MG63 (cell line): ENCODE results near the gene NCAPD3. TPM values are rescaled to one million over a fixed set of nuclear protein-coding genes. Genes with fewer than 3 reads are reported as not detected.

Experiments used
- DNase-seq: peaks from one replicate; pipeline ENCODE4 v3.0.0-alpha.2; 2020
- H3K27me3 ChIP-seq: fragments of 250-450 bp; sonication (Bioruptor Pico); 2 replicates; pipeline ENCODE4 v1.5.1; 2020; ENCODE audit warnings: mild to moderate bottlenecking, moderate library complexity
- H3K36me3 ChIP-seq: fragments of 250-450 bp; sonication (Bioruptor Pico); 2 replicates; pipeline ENCODE4 v1.5.1; 2020; ENCODE audit warnings: mild to moderate bottlenecking, moderate library complexity
- H3K4me3 ChIP-seq: fragments of 250-450 bp; sonication (Bioruptor Pico); 2 replicates; pipeline ENCODE4 v1.5.1; 2020; ENCODE audit warnings: mild to moderate bottlenecking, moderate library complexity
- H3K9me3 ChIP-seq: fragments of 250-450 bp; sonication (Bioruptor Pico); 2 replicates; pipeline ENCODE4 v1.5.1; 2020; ENCODE audit warnings: mild to moderate bottlenecking, moderate library complexity
- total RNA-seq: library from RNA; depleted of rRNA; stranded (reverse); fragments of >200 nt; shearing (Covaris generic); gene quantifications from 2 replicates; pipeline ENCODE4 v1.2.3, GENCODE V29; 2014; ENCODE audit warnings: low replicate concordance

The NCAPD3 gene
- total RNA-seq, 1 experiment from 2014 or later = 43.9 TPM

DNA sequence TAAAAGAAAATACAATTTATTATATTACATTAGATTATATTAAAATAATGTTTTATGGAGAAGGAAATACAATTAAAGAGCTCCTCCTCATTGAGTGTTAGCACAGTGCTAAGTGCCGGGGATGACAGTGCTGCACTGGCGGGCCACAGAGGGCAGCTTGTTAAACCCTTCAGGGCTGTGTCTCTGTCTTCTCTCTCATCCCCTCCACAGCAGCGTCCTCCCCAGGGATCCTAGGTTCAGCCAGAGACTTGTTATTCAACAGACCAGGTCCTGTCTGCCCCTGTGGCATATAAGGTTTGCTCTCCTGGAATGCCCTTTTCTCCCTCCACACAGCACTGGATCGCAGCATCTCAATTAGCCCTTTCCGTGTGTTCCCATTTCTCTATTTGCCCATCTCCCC, 15.2 kb upstream of the NCAPD3 start:
- Histone ChIP-seq H3K9me3 (no peaks in the 10 kb centered on the region), H3K36me3 (peaks cover 13% of the 10 kb centered on the region), H3K27me3 (no peaks in the 10 kb centered on the region), H3K4me3 (no peak overlapping the region)
- no peak for DNase-seq

DNA sequence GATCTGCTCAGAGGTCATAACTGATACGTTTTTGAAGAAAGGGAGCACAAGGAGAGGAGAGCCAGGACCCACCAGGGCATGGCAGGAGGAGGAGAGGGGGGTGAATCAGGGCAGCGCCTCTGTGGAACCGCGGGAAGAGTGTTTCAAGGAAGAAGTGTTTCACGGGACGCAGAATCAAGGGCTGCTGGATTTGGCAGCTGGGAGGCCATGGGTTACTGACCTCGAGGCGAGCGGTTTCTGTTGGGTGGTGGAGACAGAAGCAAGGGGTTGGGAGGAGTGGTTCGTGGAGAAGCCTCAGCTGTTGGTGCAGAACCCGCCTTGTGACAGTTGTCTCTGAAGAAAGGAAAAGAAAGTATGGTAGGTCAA, 13.8 kb upstream of the NCAPD3 start:
- Histone ChIP-seq H3K27me3 (no peaks in the 10 kb centered on the region), H3K4me3 (no peak overlapping the region), H3K36me3 (peaks cover 13% of the 10 kb centered on the region), H3K9me3 (no peaks in the 10 kb centered on the region)
- DNase-seq = no peak

DNA sequence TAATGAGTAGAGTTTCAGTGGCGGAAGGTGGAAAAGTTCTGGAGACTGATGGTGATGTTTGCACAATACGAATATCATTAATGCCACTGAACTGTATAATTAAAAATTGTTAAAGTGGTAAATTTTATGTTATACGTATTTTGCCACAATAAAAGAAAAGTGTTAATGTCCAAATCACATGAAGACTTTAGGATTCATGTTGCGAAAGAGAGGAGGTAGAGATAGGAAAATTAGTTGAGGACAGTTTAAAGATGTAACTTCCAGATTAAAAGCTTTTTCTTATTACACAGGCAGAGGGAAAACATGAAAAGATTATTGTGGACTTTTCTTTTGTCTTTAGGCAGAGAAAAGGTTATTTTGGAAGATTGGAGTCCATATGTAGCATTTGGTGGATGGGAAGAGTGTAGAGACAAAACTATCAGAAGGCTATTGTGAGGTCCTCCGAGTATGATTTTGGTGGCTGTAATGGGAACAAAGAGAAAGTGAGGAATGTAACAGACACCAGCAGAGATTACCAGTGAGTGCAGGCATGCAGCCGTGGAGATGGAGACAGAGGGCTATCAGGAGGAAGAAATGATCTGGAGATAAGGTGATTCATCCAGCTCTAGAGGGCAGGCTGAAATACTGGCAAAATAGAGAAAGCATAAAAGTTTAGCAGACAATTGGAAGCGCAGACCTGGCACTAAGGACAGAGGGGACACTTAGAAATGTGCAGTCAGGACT, 13.2 kb upstream of the NCAPD3 start:
- H3K9me3 ChIP-seq = no peaks in the 10 kb centered on the region
- no peak overlapping the region for H3K4me3 ChIP-seq
- DNase-seq = no peak
- peaks cover 13% of the 10 kb centered on the region for H3K36me3 ChIP-seq
- no peaks in the 10 kb centered on the region for H3K27me3 ChIP-seq

DNA sequence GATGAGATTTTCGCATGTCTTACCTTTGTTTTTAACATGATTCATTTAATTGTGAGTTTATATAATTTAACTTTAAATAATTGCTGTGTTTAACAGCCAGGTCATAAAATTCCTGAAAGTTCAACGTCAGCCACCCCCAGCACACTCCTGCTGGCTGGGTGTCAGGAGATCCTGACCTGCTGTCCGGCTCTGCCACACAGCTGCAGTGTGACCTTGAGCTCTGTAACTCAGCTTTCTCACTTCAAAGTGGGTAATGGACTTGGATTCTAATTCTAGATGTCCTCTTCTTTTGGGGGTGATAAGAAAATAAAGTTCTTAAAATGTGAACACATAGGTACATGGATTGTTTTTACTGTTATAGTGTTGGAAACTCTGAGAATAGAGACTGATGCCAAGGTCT, 11.6 kb upstream of the NCAPD3 start:
- Histone ChIP-seq H3K4me3 (no peak overlapping the region), H3K36me3 (peaks cover 11% of the 10 kb centered on the region), H3K9me3 (no peaks in the 10 kb centered on the region), H3K27me3 (no peaks in the 10 kb centered on the region)
- DNase-seq = no peak

DNA sequence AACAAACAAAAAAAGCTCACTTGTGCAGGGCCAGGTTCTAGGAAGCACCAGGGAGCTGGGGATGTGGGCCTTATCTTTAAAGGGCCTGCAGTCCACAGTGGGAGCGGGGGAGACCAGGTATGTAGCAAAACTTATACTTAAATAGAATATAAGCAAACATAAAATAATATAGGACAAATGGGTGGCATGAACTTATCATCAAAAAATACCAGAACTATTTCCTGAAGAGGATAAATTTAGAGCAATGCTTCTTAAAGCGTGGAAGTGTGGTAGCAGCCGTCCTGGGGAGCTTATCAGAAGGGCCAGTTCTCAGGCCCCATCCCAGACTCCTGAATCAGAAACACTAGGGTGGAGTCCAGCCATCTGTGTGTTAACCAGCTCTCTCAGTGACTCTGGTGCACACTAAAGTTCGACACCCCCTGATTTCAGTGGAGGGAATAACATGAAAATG, 10.0 kb upstream of the NCAPD3 start:
- H3K4me3 ChIP-seq = no peak overlapping the region
- DNase-seq = no peak
- H3K9me3 ChIP-seq = no peaks in the 10 kb centered on the region
- peaks cover 8% of the 10 kb centered on the region for H3K36me3 ChIP-seq
- no peaks in the 10 kb centered on the region for H3K27me3 ChIP-seq

DNA sequence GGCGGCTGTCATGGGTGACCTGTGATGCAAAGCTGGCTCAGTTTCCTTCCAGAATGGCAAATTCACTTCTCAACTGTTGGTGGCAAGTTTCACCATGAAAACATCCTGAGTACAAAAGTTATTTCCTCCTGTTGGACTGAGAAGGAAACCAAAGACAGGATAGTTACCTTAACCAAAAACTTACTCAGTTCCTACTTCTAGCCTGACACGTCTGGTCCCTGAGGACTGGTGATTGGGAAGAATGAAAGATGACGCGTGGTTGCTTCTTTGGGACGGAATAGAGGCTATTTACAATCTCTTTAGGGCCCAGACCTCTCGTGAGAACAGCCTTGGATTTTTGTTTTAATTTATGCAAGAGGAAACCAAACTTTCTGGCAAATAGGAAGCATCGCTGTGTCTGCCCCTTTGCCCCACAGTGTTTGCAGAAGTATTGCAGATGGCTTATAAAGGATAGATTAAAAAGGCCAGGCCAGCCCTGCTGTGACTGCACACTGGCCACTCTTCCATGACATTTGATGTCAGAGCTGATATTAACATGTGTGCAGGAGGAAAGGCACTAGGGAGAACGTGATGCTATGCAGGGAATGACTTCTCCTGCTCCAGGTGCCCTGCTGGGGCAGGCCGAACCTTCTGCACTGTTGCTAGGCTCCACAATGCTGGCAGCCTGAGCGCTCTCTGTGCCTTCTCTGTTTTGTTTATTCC, 8.3 kb upstream of the NCAPD3 start:
- H3K36me3 ChIP-seq = peaks cover 11% of the 10 kb centered on the region
- no peak overlapping the region for H3K4me3 ChIP-seq
- H3K27me3 ChIP-seq = no peaks in the 10 kb centered on the region
- DNase-seq = no peak
- H3K9me3 ChIP-seq = no peaks in the 10 kb centered on the region

DNA sequence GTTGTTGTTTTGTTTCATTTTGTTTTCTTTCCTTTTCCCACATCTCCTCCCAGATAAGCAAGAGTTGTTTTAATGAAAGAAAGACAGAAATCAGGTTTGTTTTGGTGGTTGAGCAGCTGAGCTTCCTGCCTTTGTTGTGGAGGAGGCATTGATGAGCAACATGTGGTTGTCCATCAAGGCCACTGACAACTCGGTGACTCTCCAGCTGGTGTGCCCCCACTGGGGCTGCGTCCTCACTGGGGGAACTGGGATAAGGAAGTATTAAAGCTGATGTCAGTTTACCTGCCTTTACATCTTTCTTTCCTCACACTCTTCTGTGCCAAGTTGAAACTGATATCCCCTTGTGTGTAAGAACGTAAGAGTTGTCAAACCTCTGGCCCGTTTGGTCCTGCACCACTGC, 6.6 kb upstream of the NCAPD3 start:
- no peak for DNase-seq
- Histone ChIP-seq H3K9me3 (no peaks in the 10 kb centered on the region), H3K36me3 (peaks cover 8% of the 10 kb centered on the region), H3K4me3 (no peak overlapping the region), H3K27me3 (no peaks in the 10 kb centered on the region)

DNA sequence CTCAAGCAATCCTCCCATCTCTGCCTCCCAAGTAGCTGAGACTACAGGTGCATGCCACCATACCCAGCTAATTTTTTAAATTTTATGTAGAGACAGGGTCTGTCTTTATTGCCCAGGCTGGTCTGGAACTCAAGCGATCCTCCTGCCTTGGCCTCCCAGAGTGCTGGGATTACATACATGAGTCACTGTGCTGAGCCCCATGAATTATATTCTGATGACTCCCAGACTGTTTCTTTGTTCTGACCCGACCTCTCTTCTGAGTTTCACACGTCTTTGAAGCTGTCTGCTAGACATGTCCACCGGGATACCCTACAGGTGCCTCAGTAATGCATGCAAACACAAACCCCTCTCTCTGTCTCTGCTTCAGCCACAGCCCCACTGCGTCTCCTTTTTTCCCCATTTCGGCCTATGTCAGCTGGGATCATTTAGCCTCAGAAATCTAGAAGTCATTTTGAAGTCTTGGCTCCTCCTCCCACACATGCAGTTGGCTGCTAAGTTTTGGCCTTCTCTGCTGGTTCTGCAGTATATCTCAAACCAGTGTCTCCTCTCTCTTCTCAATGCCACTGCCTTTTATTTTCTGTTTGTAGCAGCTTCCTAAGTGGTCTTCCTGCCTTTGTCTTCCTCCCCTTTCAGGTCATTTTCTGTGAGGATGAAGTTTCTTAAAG, 5.5 kb upstream of the NCAPD3 start:
- Histone ChIP-seq H3K9me3 (no peaks in the 10 kb centered on the region), H3K27me3 (no peaks in the 10 kb centered on the region), H3K36me3 (peaks cover 8% of the 10 kb centered on the region), H3K4me3 (no peak overlapping the region)
- DNase-seq = peak; percentile 24

DNA sequence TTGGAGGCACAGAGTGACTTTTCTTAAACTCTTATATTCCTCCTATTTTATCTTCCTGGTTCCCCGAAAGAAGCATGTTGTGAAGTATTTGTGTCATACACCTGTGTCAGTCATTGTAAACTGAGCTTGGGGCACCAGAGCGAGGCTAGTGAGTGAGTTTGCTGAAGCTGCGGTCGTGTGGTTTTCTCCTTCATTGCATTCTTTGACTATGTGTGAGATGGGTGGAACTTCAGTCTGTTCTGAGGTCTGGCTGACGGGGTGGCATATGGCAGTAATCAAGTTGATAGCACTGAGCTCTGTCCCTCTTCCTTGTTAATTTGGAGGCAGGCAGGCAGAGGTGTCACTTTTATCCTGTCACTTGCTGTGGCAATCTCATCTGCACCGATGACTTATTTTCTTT, 4.9 kb upstream of the NCAPD3 start:
- Histone ChIP-seq H3K4me3 (no peak overlapping the region), H3K9me3 (no peaks in the 10 kb centered on the region), H3K36me3 (peaks cover 8% of the 10 kb centered on the region), H3K27me3 (no peaks in the 10 kb centered on the region)
- no peak for DNase-seq

DNA sequence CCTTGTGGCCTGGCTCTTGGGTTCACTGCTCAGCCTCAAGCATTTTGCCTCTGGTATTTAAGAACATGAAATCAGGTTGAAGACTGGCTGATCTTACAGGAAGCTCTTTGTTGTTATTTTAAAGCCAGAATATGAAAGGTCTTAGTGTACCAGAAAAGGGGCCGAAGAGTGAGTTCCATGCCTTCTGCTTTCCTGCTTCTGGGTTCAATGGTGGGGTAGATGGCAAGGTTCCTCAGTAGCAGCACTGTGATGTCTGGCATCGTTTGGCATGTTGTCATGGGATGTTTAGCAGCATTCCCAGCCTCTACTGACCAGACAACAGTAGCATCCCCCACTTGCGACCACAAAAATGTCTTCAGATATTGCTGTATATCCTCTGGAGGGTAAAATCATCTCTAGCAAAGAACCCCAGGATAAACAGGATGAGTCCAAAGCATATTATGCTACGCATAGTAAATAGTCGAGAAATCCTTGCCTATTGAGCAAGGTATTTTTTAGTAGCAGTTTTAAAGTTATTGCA, 3.1 kb upstream of the NCAPD3 start:
- H3K9me3 ChIP-seq = no peaks in the 10 kb centered on the region
- H3K36me3 ChIP-seq = peaks cover 20% of the 10 kb centered on the region
- H3K4me3 ChIP-seq = no peak overlapping the region
- no peaks in the 10 kb centered on the region for H3K27me3 ChIP-seq
- no peak for DNase-seq

DNA sequence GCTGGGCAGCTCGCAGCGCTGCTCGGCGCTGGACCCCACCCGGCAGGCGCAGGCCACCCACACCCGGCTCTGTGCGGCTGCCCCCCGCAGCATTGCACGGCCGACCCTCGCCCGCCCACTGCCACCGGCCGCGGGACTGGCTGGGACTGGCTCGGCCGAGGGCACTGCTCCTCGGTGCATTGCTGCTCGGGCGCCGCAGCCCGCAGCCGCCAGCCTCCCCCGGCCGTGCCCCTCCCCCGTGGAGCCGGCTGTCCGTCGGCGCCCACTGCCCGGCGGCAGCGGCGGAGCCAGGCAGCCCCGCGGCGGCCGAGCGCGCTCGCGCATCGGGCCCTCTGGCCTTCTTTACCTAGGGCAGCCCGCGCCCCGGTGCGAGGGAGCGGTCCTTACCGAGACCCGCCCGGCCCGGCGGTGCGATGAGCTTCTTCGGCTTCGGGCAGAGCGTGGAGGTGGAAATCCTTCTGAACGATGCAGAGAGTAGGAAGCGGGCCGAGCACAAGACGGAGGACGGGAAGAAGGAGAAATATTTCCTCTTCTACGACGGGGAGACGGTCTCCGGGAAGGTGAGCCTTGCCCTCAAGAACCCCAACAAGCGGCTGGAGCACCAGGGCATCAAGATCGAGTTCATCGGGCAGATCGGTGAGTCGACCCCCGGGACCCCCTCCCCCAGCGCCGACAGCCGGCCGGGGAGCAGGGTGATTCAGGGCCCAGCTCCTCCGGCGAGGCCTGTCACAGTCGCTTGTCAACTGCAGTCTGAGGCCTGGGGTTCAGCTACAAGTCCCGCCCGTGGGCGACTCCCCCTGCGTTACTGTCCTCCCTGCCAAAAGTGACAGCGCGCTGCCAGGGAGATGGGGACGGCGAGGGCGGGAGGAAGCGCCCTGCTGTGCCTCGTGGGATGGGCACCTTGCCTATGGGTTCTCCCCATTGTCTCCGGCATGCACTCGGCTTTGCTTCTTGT, 1.2 kb upstream of the NCAPD3 start:
- Histone ChIP-seq H3K9me3 (no peaks in the 10 kb centered on the region), H3K4me3 (peak overlapping the region; percentile 76), H3K36me3 (peaks cover 30% of the 10 kb centered on the region), H3K27me3 (no peaks in the 10 kb centered on the region)
- DNase-seq = peak; percentile 48

DNA sequence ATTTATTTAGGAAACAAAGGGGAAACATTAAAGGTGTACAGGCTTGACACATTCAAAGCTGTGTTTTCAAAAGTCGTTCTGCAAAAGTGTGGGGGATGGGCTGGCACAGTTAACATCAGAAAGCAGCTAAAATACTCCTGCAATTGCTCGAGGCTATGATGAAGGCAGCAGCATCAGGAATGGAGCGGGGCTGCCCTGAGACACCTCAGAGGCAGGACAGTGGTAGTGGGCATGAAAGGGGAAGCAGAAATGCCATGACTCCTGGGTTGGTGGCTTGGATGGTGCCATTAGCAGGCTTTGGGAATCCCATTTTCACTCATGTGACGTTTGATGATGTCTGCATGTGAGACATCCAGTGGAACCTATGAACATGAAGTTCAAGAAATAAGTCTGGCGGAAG, 646 bp downstream of the NCAPD3 start:
- peaks cover 42% of the 10 kb centered on the region for H3K36me3 ChIP-seq
- H3K27me3 ChIP-seq = no peaks in the 10 kb centered on the region
- peak overlapping the region; percentile 76 for H3K4me3 ChIP-seq
- no peak for DNase-seq
- no peaks in the 10 kb centered on the region for H3K9me3 ChIP-seq

DNA sequence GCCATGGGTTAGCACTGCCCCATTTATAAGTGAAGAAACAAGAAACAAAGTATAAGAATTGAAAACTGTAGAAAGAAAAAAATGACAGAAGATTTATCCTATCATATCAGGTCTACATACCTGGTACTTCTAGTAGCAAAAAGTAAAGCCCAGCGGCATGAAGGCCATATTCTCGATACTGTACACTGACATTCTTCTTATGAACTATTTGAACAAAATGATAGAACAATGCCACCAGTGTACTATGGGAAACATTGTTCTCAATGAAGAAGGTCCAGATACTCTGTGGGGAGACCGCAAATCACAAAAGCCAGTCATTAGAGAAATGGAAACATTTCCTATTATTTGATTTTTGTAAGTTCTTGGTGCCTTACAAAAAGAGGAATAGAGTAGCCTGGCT, 7.0 kb downstream of the NCAPD3 start:
- peaks cover 69% of the 10 kb centered on the region for H3K36me3 ChIP-seq
- no peak overlapping the region for H3K4me3 ChIP-seq
- no peak for DNase-seq
- no peaks in the 10 kb centered on the region for H3K27me3 ChIP-seq
- no peaks in the 10 kb centered on the region for H3K9me3 ChIP-seq

DNA sequence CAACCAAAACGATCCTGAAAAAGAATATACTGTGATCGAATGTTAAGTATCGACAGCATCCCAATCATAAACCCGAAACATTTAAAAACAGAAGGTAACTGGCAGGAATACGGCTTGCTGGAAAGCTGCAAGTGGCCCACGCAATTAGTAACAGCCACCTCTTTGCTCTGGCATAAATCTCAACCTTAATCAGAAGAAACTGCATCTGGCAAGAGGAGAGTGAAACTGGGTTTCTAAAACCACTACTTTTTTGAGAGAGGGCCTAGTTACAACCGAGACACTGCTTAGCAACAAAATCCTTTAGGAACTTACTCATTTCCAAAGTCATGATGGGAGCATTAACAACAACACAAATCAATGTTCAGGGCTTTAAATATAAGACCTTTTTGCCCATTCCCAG, 7.9 kb downstream of the NCAPD3 start:
- Histone ChIP-seq H3K36me3 (peaks cover 71% of the 10 kb centered on the region), H3K9me3 (no peaks in the 10 kb centered on the region), H3K27me3 (no peaks in the 10 kb centered on the region), H3K4me3 (no peak overlapping the region)
- no peak for DNase-seq

DNA sequence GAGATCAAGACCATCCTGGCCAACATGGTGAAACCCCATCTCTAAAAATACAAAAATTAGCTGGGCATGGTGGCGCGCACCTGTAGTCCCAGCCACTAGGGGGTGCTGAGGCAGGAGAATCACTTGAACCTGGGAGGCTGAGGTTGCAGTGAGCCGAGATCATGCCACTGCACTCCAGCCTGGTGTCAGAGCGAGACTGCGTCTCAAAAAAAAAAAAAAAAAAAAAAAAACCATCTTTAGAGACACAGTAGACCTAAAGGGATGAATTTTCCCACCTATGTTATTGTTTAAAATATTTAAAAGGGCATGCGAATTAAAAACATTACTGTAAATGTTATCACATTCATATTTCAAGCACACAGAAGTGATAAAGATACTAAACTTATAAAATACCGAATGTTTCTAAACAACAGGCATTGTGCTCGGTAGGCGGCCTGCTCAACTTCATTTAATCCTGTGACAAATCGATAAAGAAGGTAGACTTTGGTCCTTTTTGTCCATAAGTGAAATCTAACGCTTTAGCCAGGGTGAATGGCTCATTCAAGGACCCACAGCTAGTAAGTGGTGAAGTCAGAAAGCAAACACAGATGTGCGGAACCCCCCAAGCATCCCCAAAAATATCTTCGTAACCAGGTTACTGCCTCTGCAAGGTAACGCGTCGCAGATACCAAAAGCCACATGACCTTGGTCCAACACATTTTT, 16.1 kb downstream of the NCAPD3 start:
- Histone ChIP-seq H3K4me3 (no peak overlapping the region), H3K27me3 (no peaks in the 10 kb centered on the region), H3K9me3 (no peaks in the 10 kb centered on the region), H3K36me3 (peaks cover 91% of the 10 kb centered on the region)
- DNase-seq = peak; percentile 24

DNA sequence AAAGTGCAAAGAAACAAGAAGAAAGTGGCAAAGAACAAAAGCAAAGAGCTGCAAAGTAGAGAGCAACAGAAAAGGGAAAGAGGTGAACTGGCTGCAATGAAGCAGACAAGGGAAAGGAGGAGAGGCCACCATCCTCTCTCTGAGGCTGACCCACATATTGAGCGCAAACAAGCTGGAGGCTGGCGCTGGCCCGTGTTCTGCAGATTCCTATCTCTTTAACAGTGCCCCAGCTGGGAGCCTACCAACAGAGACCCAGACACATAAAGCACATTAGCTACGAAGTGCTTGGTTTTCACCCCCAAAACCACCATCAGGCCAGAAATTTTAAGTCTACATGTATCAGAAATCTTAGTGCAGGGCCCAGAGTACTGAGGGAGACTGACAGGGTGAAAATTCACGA, 17.6 kb downstream of the NCAPD3 start:
- H3K36me3 ChIP-seq = peaks cover 94% of the 10 kb centered on the region
- no peak for DNase-seq
- no peak overlapping the region for H3K4me3 ChIP-seq
- H3K9me3 ChIP-seq = no peaks in the 10 kb centered on the region
- H3K27me3 ChIP-seq = no peaks in the 10 kb centered on the region
